Peyer's patch (tissue), 4 donors: ENCODE data around the gene CENPF. TPM values are rescaled to one million over a fixed set of nuclear protein-coding genes. Genes with fewer than 3 reads are reported as not detected.
"Not testable (repeated sequence)": the region's sequence is repeated elsewhere in the genome, so short reads cannot be mapped to it uniquely, and the experiment has no call there.

ENCODE experiments used
- DNase-seq, 3 donors: peaks; one replicate each; pipeline ENCODE4 v3.0.0-alpha.2; 2017 to 2019
- H3K27ac ChIP-seq, 4 donors: fragments of 200-600 bp; sonication (generic); one replicate each; pipeline ENCODE4 v1.5.1; 2016 to 2019
- H3K27me3 ChIP-seq, 2 donors: fragments of 200-600 bp; sonication (generic); one replicate each; pipeline ENCODE4 v1.5.1; 2019
- H3K36me3 ChIP-seq, 3 donors: fragments of 200-600 bp; sonication (generic); one replicate each; pipeline ENCODE4 v1.5.1; 2016 to 2019
- H3K4me1 ChIP-seq, 4 donors: fragments of 200-600 bp; sonication (generic); one replicate each; pipeline ENCODE4 v1.5.1; 2016 to 2019
- H3K4me3 ChIP-seq, 4 donors: fragments of 200-600 bp; sonication (generic); 1 replicate in 3 of 4; 2 replicates in 1 of 4; pipeline ENCODE4 v1.5.1; 2016 to 2019; ENCODE audit warnings: mild to moderate bottlenecking in 1 of 4
- H3K9me3 ChIP-seq, 4 donors: fragments of 200-600 bp; sonication (generic); one replicate each; pipeline ENCODE4 v1.5.1; 2016 to 2019; ENCODE audit warnings: mild to moderate bottlenecking in 1 of 4
- POLR2A ChIP-seq, 2 donors: fragments of 450-650 bp; IDR thresholded peaks; one replicate each; pipeline ENCODE4 v1.5.1; 2017; ENCODE audit warnings: antibody characterized with exemption in 2 of 2, mild to moderate bottlenecking in 2 of 2, moderate library complexity in 2 of 2
- total RNA-seq, 4 donors: library from RNA; depleted of rRNA; stranded (reverse); fragments of >200 nt; gene quantifications; one replicate each; pipeline ENCODE4 v1.1.0, GENCODE V29; 2016
- TF ChIP-seq, protein P1 (sequence below), 6 experiments: fragments of 450-650 bp in 4 of 6; fragments of 200-600 bp in 2 of 6; sonication (generic) in 1 of 6; IDR thresholded peaks; one replicate each; pipeline ENCODE4 v1.5.1; 2017 to 2019; ENCODE audit warnings: antibody characterized with exemption in 6 of 6, mild to moderate bottlenecking in 3 of 6, moderate library complexity in 1 of 6

CENPF gene
- total RNA-seq, 4 donors from 2014 or later = 6.1 to 23.9 (median 8.0) TPM

DNA sequence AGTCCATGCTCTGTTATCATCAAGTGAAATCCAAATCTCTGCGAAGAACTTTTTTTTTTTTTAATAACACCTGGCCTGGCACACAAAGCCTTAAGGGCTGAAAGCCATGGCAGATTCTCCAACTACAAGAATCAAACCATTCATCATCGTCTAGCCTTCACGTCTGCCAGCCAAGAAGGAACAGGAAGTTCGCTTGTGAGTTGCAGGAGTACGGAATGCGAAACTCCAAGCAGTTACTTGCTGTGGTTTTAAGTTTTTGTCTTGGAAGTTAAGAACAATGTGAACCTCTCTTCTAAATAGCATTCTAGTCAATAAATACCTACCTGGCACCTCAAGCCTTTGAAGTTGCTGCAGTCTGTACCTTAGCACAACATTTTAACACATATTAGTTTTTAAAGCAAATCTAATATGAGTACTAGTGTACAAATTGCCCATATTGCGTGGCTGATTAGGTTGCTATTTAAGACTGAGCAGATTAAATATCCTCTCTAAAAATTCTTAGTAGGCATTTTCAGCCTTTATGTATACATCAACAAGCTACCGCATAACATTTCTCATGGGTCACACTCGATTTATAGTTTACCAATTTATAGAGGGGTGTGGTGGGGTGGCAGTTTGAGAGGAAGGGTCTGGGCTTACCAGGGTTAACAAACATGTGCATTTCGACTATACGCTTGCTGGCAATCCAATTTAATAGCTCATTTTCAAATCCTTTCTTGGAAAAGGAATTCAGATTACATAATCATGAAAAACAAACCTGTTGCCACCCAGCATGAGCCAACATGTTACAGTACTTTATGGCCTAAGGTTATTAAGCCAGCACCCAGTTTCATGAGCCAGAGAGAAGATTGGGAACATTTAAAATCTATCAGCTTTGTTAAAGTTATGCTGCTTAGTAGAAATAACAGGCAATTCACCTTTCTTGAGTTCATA lies 29.3 kb upstream of the CENPF start:
- TF ChIP-seq, protein P1, sequence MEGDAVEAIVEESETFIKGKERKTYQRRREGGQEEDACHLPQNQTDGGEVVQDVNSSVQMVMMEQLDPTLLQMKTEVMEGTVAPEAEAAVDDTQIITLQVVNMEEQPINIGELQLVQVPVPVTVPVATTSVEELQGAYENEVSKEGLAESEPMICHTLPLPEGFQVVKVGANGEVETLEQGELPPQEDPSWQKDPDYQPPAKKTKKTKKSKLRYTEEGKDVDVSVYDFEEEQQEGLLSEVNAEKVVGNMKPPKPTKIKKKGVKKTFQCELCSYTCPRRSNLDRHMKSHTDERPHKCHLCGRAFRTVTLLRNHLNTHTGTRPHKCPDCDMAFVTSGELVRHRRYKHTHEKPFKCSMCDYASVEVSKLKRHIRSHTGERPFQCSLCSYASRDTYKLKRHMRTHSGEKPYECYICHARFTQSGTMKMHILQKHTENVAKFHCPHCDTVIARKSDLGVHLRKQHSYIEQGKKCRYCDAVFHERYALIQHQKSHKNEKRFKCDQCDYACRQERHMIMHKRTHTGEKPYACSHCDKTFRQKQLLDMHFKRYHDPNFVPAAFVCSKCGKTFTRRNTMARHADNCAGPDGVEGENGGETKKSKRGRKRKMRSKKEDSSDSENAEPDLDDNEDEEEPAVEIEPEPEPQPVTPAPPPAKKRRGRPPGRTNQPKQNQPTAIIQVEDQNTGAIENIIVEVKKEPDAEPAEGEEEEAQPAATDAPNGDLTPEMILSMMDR (IDR thresholded peaks at IDR 0.05) = no peak
- no peak for TF ChIP-seq POLR2A (IDR thresholded peaks at IDR 0.05)
- H3K4me3 ChIP-seq = no peak overlapping the region
- no peaks in the 10 kb centered on the region for H3K36me3 ChIP-seq
- H3K4me1 ChIP-seq = no peaks in the 10 kb centered on the region
- no peak for DNase-seq
- H3K9me3 ChIP-seq = peaks cover 0 to 11% (median 0%) of the 10 kb centered on the region in 4 donors
- no peak overlapping the region for H3K27ac ChIP-seq
- H3K27me3 ChIP-seq = no peaks in the 10 kb centered on the region

DNA sequence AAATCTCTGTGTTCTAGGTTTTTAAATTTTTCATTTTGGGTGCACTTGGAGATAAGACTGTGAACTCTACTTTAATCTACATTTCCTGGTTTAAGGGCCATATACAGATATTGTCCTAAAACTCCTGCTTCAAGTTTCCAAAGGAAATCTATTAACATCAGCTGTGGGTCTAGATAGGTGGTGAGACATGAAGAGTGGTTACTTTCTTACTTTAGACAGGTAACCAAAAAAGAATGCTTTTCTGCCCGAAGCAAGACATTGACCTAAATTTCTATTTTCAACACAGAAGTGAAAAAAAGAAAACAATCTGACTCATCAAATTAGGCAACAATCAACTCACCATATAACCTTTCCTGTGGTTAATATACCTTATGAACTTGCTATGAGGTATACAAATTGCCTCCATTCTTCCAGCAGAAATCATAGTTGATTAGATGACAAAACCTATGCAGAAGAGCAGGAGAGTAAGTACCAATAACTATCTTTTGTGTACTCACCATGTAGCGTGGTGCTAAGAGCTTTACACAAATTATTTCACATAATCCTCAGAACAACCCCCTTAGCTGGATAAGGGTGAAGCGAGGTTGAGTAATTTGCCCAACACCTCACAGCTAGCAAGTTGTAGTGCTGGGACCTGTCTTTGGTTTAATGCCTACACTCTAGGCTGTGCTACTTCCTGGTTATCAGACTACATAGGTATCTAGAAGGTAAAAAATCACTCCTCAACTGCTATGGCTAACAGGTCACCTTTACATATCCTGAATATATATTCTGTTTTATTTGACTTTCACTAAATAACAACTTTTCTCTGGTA lies 28.2 kb upstream of the CENPF start:
- Histone ChIP-seq H3K36me3 (no peaks in the 10 kb centered on the region), H3K4me1 (no peaks in the 10 kb centered on the region), H3K4me3 (no peak overlapping the region), H3K27me3 (no peaks in the 10 kb centered on the region), H3K27ac (no peak overlapping the region), H3K9me3 (peaks cover 0 to 11% (median 0%) of the 10 kb centered on the region in 4 donors)
- TF ChIP-seq, protein P1 (IDR thresholded peaks at IDR 0.05) = no peak
- no peak for TF ChIP-seq POLR2A (IDR thresholded peaks at IDR 0.05)
- no peak for DNase-seq

DNA sequence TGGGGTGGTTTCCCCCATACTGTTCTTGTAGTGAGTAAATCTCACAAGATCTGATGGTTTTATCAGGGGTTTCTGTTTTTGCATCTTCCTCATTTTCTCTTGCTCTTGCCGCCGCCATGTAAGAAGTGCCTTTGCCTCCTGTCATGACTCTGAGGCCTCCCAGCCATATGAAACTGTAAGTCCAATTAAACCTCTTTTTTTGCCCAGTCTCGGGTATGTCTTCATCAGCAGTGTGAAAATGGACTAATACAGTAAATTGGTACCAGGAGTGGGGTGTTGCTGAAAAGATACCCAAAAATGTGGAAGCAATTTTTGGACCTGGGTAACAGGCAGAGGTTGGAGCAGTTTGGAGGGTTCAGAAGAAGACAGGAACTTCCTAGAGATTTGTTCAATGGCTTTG lies 26.9 kb upstream of the CENPF start:
- not testable (repeated sequence) for H3K27ac ChIP-seq, DNase-seq, H3K27me3 ChIP-seq, H3K36me3 ChIP-seq, H3K4me3 ChIP-seq, H3K4me1 ChIP-seq
- peaks cover 0 to 11% (median 0%) of the 10 kb centered on the region in 4 donors for H3K9me3 ChIP-seq

DNA sequence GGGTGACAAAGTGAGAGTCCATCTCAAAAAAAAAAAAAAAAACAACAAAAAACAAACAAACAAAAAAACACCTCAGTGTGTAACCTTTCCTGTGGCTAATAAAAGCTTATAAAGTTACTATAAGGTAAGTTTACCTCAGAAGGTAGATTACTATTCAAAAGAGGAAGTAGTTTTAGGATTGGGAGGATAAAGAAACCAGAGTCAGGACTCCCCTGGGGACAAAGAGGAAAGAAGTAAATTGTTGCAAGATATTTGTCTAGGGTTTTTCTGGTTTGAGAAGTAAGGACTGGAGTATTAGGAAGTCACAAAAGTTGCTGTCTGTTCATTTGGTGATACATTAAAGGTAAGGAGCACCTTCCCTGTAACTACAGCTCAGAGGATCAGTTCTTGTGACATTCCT lies 23.8 kb upstream of the CENPF start:
- Histone ChIP-seq H3K27ac (no peak overlapping the region), H3K4me1 (no peaks in the 10 kb centered on the region), H3K9me3 (peaks cover 0 to 11% (median 0%) of the 10 kb centered on the region in 4 donors), H3K27me3 (no peaks in the 10 kb centered on the region), H3K36me3 (no peaks in the 10 kb centered on the region), H3K4me3 (no peak overlapping the region)
- no peak for TF ChIP-seq POLR2A (IDR thresholded peaks at IDR 0.05)
- TF ChIP-seq, protein P1 (IDR thresholded peaks at IDR 0.05) = no peak
- DNase-seq = no peak

DNA sequence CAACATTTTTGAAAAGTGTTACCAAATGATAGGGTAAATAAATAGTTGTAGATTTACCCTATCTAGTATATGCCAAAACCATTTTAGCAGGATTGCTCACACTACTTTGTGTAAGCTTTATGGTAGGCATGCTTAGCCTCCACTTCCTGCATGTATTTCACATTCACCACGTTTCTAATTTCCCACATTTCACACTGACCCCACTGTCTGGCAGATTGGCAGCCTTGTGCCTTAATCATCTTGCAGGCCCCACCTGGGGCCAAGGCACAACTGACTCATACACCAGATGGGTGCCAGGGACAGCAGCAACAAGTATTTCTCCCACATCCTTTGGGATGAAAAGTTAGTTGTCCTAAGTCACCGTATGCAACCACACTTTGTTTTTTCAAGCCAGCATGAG lies 21.2 kb upstream of the CENPF start:
- no peak for DNase-seq
- TF ChIP-seq, protein P1 (IDR thresholded peaks at IDR 0.05) = no peak
- no peak for TF ChIP-seq POLR2A (IDR thresholded peaks at IDR 0.05)
- Histone ChIP-seq H3K4me1 (no peaks in the 10 kb centered on the region), H3K27ac (no peak overlapping the region), H3K9me3 (no peaks in the 10 kb centered on the region), H3K27me3 (no peaks in the 10 kb centered on the region), H3K36me3 (no peaks in the 10 kb centered on the region), H3K4me3 (no peak overlapping the region)
